HG03045 (cell line): Measurements from ENCODE around the gene DCTN3.

Experiments
- ATAC-seq: cut with Tn5 transposase; IDR thresholded peaks from one replicate; pipeline ENCODE4 v1.9.1; 2021; ENCODE audit warnings: mild to moderate bottlenecking, moderate library complexity; ENCODE audit not compliant: unreplicated experiment

Gene DCTN3

DNA sequence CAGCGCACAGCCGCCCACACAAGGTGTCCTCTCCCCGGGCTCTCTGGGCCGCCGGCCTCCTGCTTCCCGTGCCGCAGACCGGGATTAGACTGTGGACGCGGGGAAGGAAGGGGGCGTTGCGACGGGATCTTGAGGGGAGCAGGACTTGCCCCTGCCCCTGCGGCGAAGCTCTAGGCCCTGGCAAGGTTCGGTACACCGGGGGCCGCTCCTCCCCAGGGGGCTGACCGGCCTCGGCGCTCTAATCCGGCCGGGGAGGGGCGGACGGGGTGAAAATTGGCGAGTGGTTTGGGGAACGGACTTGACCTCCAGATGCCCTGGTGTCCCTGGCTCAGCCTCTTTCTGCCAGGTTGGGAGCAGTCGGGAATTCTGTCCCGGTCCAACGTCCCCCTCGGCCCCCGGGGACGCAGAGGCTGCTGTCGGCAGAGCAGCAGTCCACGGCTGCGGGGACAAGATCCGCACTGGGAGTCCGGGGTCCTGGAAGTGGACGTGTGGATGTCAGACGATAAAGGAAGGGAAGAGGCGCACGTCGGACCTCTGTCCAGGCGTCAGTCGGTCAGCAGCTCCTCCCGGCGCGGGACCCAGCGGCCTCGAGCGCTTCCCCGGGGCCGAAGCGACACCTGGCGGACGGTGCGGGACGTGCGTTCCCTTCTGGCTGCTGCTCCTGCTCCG lies 28.9 kb downstream of the DCTN3 start:
- ATAC-seq, result peak; percentile 61

- ATAC-seq, result no peak
These were observed 29.7 kb downstream of the DCTN3 start for GRCh38 chr9:34590381-34591247.

- no peak for ATAC-seq
These were observed 30.5 kb downstream of the DCTN3 start, which contains the start of gene CNTFR for GRCh38 chr9:34589636-34590380. Gene CNTFR, minus strand, starts transcription at chr9:34589724. Its CDS starts 20,743 bp downstream, at chr9:34568981.

GRCh38 chr9:34588671-34589635 lies 31.3 kb downstream of the DCTN3 start:
- no peak for ATAC-seq

DNA sequence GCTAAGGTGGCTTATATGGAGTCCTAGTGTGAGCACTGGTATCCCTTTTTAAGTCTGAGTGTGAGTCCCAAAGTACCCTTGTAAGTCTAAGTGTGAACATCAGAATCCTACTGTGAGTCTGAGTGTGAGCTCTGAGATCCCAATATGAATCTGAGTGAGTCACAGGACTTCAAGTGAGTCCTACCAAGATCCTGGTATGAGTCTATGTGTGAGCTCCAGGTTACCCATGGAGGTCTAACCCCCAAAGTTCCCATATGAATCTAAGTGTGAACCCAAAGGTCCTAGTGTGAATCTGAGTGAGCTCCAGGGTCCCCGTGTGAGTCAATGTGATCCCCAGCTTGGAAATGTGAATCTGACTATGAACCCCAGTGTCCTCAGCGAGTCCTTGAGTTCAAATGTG lies 33.0 kb downstream of the DCTN3 start:
- ATAC-seq, result no peak

GRCh38 chr9:34585946-34586669 lies 34.2 kb downstream of the DCTN3 start:
- no peak for ATAC-seq

GRCh38 chr9:34584970-34585369 lies 35.3 kb downstream of the DCTN3 start:
- ATAC-seq, result no peak

- no peak for ATAC-seq
These were observed 37.5 kb downstream of the DCTN3 start for GRCh38 chr9:34582787-34583186.

DNA sequence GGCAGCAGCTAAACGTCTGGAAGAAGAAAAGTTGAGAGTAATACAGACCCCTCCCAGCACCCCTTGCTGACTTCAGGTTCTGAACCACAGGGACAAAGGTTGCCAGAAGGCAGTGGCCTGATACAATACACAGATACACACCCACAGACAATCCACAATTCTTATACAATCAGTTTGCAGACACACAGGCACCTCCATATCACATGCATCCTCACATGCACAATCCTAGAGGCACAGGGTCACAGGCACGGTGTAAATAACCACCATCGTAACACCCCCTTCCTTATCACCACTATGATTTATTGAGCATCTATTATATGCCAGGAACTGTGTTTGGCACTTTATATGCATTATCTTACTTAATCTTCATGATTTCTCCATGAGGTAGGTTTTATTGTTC lies 39.0 kb downstream of the DCTN3 start:
- no peak for ATAC-seq

GRCh38 chr9:34580358-34580757 lies 39.9 kb downstream of the DCTN3 start:
- no peak for ATAC-seq

GRCh38 chr9:34579808-34580163 lies 40.5 kb downstream of the DCTN3 start:
- no peak for ATAC-seq

GRCh38 chr9:34579104-34579807 lies 41.0 kb downstream of the DCTN3 start:
- ATAC-seq, result no peak

DNA sequence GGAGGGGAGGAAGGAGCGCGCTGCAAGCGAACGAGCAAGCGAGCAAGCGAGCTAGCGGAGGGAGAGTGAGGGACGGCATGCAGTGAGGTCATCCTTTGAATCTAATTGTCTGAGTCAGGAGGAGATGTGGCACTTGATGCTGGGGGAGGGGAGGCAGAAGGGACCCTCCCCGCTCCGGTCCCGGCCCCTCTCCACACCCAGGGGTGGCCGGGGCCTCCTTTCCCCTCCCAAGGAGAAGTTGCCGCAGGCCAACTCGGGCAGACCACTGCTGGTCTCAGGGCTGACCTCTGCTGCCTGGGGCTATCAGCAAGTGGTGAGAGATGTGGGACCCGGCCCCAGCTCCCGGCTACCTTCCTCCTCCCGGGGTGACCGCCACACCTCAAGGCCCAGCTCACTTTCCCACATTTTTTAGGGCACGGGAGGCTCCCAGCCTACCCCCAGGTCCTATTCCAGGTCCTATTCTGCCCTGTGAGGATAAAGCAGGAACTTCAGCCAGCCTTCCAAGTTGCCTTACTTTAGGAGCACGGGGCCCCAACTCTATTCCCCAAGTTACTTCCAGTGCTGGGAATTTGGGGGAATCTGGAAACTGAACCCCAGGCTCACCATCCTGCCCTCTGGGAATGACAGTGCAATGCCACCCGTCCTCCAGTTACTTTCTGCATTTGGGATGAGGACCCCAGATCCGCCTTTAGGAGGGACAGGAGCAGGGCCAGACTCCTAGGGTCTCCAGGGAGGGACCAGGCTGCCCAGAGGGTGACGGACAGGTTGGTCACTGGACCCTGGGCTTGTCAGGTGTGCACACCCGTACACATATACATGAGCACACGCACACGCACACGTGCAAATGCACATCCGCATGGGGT lies 41.8 kb downstream of the DCTN3 start:
- no peak for ATAC-seq

- no peak for ATAC-seq
These were observed 42.7 kb downstream of the DCTN3 start for GRCh38 chr9:34577400-34578240.

DNA sequence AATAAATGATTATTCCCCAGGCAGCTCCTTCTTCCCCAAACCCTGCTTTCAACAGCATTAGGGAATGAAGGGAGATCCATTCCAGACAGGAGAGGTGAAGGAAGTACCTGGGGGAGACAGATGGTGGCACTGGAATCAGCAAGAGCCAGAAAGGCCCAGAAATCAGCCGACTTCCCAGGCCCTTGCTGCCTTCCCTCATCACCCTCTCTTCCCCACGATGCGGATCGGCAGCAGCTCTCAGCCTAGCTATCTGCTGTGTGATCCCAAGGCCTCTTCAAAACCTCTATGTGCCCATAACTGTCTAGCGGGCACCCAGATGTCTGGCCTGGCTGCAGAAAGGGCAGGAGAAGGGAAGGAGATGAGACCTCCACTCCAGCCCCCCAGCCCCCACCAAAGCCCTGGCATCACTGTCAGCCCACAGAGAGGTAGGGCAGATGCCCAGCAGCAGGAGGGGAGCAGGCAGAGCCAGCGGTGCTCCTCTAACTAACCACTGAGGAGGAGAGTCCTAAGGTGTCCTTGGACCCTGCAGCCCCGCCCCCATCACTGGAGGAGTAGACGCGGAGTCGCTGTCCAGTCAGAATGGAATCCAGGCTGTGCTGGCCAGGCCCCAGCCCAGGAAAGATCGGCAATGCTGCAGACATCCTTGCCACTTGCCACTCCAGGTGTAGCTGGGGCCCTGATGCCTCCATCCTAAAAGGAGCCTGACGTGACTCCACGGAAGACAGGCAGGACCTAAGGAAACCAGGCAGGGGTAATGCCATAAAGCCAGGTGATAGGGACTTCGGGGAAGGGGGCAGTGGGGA lies 43.5 kb downstream of the DCTN3 start:
- no peak for ATAC-seq

GRCh38 chr9:34575862-34576596 lies 44.3 kb downstream of the DCTN3 start:
- ATAC-seq, result no peak
